ENCODE data around the gene IGDCC3. TPM values are rescaled to one million over a fixed set of nuclear protein-coding genes. Genes with fewer than 3 reads are reported as not detected.

The IGDCC3 gene
- polyA plus RNA-seq, 3 donors = 7.7 to 10.6 (median 9.6) TPM

DNA sequence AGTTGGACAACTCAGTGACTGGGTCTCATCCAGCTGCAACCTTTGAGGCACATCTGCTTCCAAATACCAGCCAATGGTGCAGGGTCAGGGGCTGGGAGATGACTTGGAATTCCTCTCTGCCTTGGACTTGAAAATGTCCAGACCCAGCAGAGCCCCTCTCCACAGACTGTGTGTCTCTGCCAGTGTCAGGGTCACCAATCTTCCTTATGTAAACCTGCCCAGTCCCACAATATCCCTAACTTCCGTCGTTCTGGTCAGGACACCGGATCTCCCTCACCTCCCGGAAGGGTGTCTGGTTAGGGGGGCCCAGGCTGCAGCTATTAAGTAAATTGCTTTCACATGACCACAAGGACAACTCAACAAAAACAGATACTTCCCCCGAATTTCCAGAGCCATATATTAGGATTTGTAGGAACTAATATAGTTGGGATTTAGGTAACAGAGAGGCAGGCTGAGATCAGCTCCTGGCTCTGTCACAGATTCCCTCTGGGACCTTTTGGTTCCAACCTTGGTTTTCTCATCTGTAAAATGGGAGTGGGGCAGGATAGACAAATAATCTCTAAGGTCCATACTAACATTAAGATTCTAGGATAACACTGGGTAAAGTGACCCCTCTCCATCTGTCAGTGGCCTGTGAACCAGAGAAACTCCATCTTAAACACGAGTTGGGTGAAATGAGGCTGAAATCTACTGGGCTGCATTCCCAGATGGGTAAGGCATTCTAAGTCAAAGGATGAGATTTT lies 30.8 kb downstream of the IGDCC3 start:
- no peak for DNase-seq

DNA sequence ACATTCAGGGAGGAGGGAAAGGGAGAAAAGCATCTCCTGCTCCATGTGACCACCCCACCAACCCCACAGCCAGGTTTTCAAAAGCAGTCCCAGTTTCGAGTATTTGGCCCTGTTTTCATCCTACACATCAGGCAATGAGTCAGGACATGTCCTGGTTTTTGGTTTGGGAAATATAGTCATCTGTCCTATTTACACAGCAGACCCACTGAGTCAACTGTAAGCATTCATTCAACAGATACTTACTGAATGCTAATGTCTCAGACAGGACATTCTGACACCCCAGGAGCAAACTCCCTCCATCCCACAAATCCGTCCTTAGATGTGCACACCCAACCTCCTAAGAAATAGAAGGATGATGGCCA lies 32.9 kb downstream of the IGDCC3 start:
- no peak for DNase-seq

DNA sequence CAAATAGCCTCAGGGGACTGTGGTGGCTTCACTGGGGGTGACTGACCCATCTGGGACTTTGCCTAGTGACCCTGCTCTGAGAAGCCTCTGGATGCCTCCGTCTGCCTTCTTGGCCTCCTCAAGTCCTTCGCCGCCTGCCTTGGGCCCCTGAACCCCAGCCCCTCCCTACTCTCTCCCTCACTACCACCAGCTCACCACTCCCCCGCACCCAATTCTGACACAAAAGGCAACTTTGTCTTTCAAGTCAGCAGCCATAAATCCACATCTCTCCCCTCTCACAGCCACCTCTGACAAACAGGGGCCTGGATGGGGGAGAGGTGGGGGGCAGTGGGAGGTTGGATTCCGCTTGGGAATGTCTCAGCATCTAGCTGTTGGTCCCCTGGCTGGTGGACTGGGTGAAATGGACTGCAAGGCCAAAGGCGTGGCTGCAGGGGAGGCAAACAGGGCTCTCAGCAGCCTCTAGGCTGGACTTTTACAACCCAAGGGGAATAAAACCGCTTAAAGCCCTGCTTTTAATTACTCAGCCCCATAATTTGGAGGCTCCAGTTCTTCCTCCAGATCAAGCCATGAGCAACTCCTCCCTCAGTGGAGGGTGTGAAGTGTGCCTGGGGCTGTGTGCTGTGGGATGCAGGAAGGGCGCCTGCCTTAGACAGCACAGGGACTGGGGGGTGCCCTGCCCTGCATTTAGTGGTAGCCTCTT lies 33.4 kb downstream of the IGDCC3 start:
- no peak for DNase-seq

DNA sequence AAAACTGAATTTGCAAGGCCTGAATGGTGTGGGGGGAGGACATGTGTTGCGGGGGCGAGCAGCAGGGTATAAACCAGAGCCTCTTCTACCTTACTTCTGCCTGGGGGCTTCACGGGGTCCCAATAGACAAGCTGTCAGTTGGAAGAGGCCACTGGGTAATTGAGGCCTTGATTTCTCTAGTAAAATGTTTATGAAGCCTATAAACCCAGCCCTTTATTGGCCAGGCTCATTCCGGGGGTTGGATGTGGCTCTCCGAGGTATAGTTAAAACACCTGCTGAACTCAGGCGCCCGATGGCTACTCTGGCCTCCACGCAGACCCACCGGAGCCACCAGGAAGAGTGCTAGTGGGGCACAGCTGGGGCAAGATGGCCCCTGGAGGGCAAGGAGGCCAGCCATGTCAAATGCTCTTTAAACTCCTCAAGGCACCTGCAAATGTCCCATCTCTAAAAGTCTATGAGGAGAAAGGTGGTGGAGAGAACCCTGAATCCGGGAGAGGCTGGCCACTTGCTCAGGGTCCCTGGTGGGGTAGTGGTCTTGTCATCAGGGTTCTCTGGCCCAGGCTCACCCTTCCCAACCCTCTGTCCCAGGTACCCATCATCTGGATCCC lies 34.3 kb downstream of the IGDCC3 start:
- no peak for DNase-seq

DNA sequence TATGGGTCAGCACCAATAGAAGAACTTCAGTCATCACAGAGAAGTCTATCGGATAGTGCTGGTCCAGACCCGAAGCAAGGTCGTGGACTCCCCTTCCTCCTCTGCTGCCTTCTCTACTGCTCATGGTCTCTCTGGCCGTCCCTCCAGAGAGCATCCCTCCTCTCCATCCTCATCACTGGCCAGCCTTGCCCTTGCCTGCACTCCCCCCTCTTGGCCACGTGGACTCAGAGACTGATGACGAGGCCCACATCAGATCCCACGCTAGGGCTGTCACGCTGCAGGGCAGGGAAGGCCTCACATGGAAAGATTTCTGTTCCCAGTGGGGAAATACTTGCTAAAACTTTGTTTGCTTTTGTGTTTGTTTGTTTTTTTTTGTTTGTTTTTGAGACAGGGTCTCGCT lies 35.3 kb downstream of the IGDCC3 start:
- no peak for DNase-seq

DNA sequence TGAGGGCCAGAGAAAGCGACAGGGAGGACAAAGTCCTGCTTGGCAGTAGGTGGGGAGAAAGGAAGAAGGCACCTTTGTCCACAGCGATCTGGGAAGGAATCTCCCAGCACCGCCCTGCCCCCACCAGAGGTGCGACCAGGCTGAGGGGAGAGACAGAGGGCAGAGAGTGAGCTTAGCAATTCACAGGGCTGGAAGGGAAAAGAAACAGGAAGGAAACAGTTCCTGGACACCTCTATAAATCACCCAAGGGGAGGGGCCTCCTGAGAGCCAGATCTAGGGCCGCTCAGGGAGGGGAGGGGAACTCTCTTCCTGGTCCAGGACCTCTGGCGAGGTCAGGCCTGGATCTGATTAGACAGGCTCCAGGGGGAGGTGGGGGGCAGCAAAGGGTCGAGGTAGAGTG lies 37.9 kb downstream of the IGDCC3 start:
- peak; percentile 73 for DNase-seq

DNA sequence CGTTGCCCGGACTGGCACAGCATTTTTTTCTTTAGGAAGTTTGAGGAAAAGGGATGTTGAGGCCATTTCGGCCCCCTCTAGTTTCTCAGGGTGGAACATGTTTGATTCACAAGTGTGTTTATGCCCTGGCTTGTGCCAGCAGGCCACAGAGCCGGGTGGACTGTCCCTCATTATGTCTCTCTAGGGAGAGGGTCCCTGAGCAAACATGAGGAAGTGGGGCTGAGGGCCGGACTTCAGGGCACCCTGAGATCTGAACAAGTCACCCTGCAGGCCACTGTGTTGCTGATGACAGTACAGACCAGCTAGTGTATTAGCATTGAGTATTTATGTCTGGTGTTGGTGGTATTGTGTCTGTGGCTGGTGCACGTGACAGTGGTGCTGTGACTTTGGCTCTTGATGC lies 38.4 kb downstream of the IGDCC3 start:
- no peak for DNase-seq

DNA sequence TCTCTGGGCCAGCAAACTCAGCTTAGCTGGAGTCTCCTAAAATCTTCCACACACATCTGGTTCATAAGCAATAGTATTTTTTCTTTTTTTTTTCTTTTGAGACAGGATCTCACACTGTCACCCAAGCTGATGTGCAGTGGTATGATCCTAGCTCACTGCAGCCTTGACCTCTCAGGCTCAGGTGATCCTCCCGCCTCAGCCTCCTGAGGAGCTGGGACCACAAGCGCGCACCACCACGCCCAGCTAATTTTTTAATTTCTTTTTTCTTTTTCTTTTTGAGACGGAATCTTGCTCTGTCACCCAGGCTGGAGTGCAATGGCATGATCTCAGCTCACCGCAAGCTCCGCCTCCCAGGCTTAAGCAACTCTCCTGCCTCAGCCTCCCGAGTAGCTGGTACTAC lies 39.0 kb downstream of the IGDCC3 start:
- DNase-seq = no peak

DNA sequence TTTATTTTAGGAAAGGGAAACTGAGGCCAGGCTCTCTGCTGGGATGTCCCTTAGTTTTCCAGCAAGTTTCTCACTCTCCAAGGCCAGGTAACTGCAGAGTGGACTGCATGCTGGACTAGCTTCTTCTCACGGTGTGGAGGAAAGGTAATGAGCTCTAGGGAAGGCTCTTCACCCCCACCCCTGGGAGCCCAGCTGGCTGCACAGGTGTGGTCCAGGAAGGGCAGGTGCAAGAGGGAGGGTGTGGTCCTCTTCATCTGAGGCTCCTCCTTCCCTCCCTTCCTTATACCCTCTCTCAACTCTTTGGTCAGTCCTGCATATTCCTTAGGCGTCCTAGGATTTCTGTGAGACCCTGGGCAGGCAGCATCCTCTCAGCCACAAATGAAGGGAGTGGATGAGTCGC lies 39.4 kb downstream of the IGDCC3 start:
- no peak for DNase-seq

DNA sequence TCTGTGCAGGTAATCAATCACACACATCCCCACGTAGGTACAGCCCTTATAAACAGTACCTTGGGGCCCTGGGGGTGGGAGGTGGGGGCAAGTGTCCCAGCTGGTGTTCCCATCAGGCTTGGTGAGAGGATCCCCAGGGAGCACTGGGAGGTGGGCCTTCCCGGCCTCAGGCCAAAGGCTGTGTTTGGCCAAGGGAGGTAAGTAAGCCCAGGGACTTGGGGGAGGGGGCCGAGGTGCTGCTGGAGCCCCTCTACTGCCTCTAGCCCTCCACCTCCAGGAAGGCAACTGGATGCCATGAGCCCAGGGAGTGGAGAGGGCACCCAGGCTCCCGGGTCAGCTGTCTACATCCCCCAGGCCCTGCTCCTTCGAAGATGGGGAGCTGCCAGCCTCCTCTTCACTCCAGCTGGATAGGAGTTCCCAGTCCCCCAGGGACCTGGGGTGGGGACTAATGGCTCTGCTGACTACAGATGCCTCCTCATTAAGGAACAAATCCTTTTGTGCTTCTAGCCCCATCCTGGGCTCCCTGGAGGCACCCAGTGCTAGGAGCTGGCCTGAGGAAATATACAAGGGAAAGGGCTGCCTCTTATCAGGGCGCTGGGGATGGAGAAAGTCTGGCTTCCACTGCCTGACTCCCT lies 40.2 kb downstream of the IGDCC3 start:
- no peak for DNase-seq

DNA sequence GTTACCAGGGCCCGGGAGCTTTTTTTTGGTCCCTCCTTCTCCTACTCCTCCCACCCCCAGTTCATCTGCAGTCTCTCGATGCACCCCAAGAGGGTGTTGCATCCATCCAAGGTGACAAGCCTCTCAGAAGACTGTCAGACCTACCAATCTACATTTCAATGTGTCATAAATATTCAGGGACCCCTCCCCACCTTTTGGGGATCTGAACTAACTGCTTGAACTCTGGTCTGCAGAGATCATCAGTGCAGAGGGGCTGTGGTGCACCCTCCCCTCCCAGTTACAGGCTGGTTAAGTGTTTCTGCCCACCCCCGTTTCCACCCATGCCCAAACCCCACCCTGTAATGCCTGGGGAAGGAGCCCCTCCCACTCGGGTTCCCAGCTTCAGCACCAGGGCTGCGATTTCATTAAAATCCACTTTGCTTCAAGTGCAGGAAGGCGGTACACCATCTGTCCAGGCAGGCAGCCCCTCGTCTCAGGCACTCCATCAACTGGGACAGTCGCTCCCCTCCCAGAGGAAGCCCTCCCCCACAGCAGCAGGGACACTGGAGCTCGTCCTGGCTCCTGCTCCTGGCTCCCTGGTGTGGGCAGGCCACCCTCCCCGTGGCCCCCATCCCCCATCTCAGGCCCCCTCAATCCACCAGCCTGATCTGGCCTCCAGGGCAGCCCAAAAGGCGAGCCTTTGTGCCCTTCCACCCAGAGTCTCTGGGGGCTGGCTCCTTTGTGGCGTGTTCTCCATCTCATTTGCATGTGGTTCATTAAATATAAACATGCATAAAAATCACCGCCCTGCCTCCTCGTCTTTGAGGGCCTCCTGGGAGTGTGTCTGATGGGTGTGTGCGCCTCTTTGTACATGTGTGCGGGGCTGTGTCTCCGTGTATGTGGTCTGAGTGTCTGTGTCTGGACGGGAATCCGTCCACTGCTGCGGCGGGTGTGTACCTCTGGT lies 41.0 kb downstream of the IGDCC3 start:
- no peak for DNase-seq

DNA sequence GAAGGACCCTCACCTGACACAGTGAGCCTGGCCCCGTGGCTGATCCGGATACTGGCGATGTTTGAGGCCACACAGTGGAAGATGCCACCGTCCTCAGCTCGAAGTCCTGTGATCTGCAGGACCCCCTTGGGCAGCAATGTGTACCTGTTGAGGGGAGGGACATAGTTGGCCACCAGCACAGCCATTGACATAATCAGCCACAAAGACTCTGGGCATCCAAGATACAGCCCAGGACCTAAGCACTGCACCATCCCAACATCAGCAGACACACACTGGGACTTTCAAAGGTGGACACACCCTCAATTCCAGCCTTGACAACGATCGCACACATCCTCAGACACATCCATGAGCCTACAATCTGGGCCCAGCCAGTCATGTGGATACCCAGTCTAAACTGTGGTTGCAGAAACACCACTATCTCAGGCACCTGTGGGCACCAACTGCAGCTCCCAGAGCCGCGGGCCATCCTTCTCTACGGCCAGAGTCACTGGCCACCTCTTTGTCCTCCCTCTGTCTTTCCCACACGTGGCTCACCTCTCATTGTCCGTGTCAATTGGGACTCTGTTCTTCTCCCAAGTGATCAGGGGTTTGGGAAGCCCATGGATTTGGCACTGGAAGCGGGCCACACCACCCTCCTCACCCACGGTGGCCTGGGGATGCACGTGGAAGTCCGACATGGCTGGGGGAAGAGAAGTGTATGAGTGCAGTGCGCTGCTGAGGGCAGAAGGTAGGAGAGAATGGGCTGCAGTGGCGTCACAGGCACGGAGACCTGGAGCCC lies 42.3 kb downstream of the IGDCC3 start:
- no peak for DNase-seq

DNA sequence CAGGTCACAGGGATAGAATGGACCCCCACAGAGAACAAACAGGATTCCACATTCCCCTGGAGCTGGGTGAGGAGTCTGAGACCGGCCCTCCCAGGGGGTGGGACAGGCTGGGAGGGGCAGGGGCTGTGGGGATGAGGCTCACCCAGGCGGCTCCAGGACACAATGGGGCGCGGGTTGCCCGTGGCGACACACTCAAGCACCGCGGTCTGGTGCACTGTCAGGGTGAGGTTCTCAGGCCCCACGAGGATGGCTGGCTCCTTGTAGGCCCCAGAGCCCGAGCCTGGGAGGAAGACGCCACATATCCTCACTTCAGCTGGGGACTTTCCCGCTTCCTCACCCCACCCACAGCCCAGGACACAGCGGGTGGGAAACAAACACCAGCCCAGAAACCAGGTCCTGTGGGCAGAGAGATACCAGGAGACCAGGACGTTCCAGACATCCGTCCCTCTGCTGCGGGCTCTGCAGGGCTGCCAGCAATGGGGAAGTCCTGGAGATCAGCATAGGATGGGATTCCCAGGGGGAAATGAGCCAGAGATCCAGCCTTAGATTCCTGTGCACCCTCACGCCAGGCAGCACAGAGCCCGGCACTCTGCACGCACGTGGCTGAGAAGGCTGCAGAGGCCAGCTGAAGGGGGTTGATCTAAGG lies 43.1 kb downstream of the IGDCC3 start:
- DNase-seq = no peak

DNA sequence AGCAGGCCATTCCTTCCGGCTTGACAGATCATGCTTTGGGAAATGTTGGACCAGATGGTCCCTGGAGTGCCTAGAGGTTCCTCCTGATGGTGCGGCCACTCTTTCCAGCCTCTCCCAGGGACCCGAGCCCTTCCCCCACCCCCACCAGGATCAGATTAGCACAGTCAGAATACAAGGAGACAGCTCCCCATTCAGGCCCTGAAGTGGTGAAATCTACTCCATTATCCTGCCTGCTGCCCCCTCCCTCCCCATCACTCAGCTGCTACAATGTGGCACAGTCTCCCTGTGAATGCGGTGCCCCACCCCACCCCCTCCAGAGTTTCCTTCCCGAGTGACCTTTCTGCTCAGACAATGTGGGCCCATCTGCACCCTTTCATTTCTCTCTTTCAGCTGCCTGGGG lies 43.9 kb downstream of the IGDCC3 start:
- DNase-seq = no peak

DNA sequence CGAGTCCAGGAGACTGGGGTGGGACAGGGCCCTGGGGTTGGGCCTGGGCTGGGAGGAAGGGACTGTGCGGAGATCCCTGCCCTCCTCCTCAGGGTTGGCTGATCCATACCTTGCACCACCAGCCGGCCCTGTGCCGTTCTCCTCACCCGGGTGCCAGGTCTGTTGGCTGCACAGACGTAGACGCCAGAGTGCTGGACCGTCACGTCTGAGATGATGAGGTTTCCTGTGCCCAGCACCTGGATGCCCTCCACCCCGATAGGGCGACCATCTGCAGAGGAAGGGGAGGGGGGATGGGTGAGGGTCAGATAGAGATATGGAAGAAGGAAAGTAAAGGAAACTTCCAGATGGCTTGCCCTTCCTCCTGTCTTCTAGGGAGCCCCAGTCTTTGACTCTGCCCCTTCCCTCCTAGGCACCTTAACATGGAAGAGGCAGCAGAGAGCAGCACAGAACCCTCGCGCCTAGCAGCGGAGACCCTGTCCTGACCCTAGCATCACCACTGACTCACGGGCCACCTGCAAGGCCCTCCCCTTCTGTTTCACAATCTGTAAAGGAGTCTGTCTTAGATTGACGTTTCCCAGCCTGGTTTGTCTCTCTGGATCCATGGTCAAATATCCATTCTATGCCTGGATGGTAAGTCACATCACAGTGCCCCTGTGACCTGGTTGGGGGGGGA lies 44.5 kb downstream of the IGDCC3 start:
- DNase-seq = no peak

DNA sequence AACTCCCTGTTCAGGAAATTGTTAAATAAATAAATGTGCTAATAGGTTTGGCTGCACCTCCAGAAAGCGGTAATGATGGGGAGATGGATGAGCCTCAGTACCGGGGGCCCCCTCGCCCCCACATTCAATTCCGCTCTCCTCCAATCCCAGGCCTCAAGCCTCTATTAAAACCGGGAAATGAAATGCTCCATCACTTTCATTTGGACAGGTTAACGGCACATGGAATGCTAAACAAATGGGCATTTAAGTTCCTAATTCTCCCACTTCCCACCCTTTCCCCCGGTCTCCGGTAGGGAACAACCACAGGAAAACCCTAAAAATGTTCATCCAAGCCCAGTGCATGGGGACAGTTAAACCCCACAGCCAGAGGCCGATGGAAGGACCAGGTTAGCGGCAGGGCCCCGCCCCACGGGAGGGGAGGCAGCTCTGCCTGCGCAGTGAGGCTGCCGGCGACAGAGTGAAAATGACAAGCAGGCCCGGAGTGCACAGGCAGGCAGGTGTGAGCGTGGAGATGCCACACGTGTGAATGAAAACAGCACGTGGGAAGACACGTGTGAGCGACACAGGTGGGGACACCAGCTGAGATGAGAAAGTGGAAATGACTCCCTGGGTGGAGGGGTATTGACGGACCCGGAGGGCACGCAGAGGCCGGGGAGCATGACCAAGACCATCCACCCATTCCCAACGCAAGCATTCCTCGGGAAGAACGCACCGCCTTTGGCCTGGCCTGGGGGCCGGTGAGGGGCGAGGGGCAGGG lies 45.2 kb downstream of the IGDCC3 start:
- no peak for DNase-seq

DNA sequence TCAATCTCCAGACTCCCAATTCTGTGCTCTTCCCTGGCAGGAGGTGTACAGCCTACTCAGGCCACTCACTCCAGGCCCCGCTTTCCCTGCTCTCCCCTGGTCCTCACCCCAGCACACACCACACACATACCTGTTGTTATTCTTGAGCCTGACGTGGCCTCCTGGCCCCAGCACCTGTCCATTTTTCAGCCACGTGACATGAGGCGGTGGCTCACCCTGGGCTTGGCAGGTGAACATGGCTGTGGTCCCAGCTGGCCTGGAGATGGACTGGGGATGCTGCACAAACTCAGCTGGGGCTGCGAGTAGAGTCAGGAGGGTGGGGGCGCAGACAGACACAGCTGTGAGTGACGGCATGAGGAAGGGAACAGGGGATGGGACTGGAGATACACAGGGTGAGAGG lies 46.0 kb downstream of the IGDCC3 start:
- DNase-seq = no peak

DNA sequence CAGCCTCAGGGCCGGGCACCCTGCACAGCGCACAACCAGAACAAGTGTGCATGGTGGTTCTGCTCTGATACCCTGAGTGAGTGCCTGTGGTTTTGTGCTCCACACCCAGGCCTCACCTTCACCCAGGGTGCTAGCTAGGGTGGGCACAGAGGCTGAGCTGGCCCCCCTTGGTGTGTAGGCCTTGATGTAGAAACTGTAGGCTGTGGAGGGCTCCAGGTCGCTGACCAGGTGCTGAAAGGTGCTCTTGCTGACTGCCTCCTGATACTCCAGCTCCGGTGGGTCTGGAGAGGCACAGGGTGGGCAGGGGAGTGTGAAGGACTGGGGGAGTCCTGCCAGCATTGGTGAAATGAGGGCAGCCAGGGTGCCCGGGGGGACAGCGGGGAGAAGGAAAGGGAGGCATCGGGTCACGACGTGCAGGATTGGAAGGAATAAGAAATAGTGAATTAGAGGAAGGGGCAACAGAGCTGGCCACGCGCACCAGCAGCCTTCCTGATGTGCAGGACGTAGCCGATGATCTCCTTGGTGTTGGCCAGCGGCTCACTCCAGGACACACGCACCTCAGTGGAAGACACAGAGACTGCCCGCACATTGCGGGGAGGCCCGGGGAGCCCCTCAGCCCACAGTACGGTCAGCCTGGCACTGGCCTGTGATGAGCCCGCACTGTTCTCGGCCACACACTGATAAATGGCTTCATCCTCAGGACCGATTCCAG lies 46.7 kb downstream of the IGDCC3 start:
- DNase-seq = no peak

All from renal pelvis (tissue), 4 donors.